ENCODE data around the gene LAMA3. TPM values are rescaled to one million over a fixed set of nuclear protein-coding genes. Genes with fewer than 3 reads are reported as not detected.

Gene LAMA3
- total and polyA plus RNA-seq, 4 donors = 0.26 to 3.9 (median 0.37) TPM

DNA sequence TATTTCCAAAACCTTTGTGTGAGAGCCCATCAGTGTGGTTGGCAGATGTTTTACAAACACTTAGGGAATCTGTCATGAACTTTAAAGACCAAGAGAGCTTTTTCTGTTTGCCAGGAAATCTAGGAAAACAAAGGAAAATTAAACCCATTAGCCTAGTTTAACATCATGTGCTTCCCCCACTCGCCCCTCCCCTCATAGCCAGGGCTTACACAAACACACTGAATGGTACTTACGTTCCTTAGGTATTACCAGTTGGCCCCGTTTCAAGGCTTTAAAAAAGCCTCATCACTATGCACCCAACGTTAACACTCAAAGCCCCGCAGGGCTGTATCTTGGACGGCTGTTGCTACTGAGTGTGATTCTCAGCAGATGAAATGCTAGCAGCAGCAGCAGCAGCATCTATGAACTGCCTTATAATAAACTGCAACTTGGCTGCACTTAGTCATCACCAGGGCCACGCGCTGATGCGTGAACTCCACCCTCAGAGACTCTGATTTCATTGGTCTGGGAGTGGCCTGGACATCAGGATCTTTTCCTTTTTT is 305.2 kb downstream of the LAMA3 start:
- peaks cover 0 to 10% (median 4%) of the 10 kb centered on the region in 4 donors for H3K4me1 ChIP-seq (ENCODE audit: control insufficient read depth in 4 of 4, insufficient read depth in 4 of 4, low read length in 3 of 4)
- no peak for DNase-seq (ENCODE audit: low spot score)
- 66% methylated on average over 9 of the region's 9 CpGs for WGBS
- H3K27me3 ChIP-seq (ENCODE audit: control insufficient read depth in 4 of 4, insufficient read depth in 4 of 4, low read length in 3 of 4) = no peaks in the 10 kb centered on the region
- no peaks in the 10 kb centered on the region for H3K9me3 ChIP-seq (ENCODE audit: control insufficient read depth in 4 of 4, low read length in 3 of 4)
- H3K9ac ChIP-seq (ENCODE audit: low read depth in 1 of 2, low read length in 2 of 2) = no peak overlapping the region
- TF ChIP-seq NR2F2 (IDR thresholded peaks at IDR 0.05) (no peak), GABPA (IDR thresholded peaks at IDR 0.05 in 1 of 2, conservative IDR thresholded peaks at IDR 0.05 in 1 of 2) (no peak), FOXA2 (IDR thresholded peaks at IDR 0.05) (no peak), RXRA (IDR thresholded peaks at IDR 0.05) (no peak)
- TF ChIP-seq, protein P1, sequence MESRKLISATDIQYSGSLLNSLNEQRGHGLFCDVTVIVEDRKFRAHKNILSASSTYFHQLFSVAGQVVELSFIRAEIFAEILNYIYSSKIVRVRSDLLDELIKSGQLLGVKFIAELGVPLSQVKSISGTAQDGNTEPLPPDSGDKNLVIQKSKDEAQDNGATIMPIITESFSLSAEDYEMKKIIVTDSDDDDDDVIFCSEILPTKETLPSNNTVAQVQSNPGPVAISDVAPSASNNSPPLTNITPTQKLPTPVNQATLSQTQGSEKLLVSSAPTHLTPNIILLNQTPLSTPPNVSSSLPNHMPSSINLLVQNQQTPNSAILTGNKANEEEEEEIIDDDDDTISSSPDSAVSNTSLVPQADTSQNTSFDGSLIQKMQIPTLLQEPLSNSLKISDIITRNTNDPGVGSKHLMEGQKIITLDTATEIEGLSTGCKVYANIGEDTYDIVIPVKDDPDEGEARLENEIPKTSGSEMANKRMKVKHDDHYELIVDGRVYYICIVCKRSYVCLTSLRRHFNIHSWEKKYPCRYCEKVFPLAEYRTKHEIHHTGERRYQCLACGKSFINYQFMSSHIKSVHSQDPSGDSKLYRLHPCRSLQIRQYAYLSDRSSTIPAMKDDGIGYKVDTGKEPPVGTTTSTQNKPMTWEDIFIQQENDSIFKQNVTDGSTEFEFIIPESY (IDR thresholded peaks at IDR 0.05) = no peak
- no peak overlapping the region for H3K4me3 ChIP-seq (ENCODE audit: low read depth in 1 of 3, low read length in 3 of 3)
- no peaks in the 10 kb centered on the region for H3K36me3 ChIP-seq (ENCODE audit: control insufficient read depth in 4 of 4, insufficient read depth in 3 of 4, low read depth in 1 of 4, low read length in 3 of 4)
- H3K27ac ChIP-seq (ENCODE audit: low read depth in 1 of 2, low read length in 2 of 2) = no peak overlapping the region

DNA sequence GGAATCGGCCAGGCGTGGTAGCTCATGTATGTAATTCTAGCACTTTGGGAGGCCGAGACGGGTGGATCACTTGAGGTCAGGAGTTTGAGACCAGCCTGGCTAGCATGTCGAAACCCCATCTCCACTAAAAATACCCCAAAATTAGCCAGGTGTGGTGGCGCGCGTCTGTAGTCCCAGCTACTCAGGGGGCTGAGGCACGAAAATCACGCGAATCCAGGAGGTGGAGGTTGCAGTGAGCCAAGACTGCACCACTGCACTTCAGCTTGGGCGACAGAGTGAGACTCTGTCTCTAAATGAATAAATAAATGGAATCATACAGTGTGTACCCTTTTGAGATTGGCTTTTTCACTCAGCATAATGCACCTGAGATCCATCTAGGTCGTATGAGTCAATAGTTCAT is 305.9 kb downstream of the LAMA3 start:
- Histone ChIP-seq H3K36me3 (ENCODE audit: control insufficient read depth in 4 of 4, insufficient read depth in 3 of 4, low read depth in 1 of 4, low read length in 3 of 4) (no peaks in the 10 kb centered on the region), H3K27me3 (ENCODE audit: control insufficient read depth in 4 of 4, insufficient read depth in 4 of 4, low read length in 3 of 4) (no peaks in the 10 kb centered on the region), H3K9me3 (ENCODE audit: control insufficient read depth in 4 of 4, low read length in 3 of 4) (no peaks in the 10 kb centered on the region), H3K4me1 (ENCODE audit: control insufficient read depth in 4 of 4, insufficient read depth in 4 of 4, low read length in 3 of 4) (peaks cover 0 to 12% (median 4%) of the 10 kb centered on the region in 4 donors), H3K4me3 (ENCODE audit: low read depth in 1 of 3, low read length in 3 of 3) (no peak overlapping the region), H3K9ac (ENCODE audit: low read depth in 1 of 2, low read length in 2 of 2) (no peak overlapping the region), H3K27ac (ENCODE audit: low read depth in 1 of 2, low read length in 2 of 2) (no peak overlapping the region)
- TF ChIP-seq HNF4G (IDR thresholded peaks at IDR 0.05) (no peak), FOXA1 (IDR thresholded peaks at IDR 0.05) (no peak), SP1 (IDR thresholded peaks at IDR 0.05) (no peak), RAD21 (IDR thresholded peaks at IDR 0.05) (no peak), JUND (IDR thresholded peaks at IDR 0.05) (no peak), EGR1 (IDR thresholded peaks at IDR 0.05; ENCODE audit: low read depth in 2 of 2) (no peak), RXRA (IDR thresholded peaks at IDR 0.05) (no peak), GABPA (IDR thresholded peaks at IDR 0.05 in 1 of 2, conservative IDR thresholded peaks at IDR 0.05 in 1 of 2) (no peak), HNF4A (conservative IDR thresholded peaks at IDR 0.05) (no peak), NR2F2 (IDR thresholded peaks at IDR 0.05) (no peak), YY1 (IDR thresholded peaks at IDR 0.05) (no peak), TAF1 (conservative IDR thresholded peaks at IDR 0.05) (no peak), FOXA2 (IDR thresholded peaks at IDR 0.05) (no peak)
- TF ChIP-seq, protein P2, sequence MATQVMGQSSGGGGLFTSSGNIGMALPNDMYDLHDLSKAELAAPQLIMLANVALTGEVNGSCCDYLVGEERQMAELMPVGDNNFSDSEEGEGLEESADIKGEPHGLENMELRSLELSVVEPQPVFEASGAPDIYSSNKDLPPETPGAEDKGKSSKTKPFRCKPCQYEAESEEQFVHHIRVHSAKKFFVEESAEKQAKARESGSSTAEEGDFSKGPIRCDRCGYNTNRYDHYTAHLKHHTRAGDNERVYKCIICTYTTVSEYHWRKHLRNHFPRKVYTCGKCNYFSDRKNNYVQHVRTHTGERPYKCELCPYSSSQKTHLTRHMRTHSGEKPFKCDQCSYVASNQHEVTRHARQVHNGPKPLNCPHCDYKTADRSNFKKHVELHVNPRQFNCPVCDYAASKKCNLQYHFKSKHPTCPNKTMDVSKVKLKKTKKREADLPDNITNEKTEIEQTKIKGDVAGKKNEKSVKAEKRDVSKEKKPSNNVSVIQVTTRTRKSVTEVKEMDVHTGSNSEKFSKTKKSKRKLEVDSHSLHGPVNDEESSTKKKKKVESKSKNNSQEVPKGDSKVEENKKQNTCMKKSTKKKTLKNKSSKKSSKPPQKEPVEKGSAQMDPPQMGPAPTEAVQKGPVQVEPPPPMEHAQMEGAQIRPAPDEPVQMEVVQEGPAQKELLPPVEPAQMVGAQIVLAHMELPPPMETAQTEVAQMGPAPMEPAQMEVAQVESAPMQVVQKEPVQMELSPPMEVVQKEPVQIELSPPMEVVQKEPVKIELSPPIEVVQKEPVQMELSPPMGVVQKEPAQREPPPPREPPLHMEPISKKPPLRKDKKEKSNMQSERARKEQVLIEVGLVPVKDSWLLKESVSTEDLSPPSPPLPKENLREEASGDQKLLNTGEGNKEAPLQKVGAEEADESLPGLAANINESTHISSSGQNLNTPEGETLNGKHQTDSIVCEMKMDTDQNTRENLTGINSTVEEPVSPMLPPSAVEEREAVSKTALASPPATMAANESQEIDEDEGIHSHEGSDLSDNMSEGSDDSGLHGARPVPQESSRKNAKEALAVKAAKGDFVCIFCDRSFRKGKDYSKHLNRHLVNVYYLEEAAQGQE (IDR thresholded peaks at IDR 0.05) = no peak
- TF ChIP-seq, protein P3, sequence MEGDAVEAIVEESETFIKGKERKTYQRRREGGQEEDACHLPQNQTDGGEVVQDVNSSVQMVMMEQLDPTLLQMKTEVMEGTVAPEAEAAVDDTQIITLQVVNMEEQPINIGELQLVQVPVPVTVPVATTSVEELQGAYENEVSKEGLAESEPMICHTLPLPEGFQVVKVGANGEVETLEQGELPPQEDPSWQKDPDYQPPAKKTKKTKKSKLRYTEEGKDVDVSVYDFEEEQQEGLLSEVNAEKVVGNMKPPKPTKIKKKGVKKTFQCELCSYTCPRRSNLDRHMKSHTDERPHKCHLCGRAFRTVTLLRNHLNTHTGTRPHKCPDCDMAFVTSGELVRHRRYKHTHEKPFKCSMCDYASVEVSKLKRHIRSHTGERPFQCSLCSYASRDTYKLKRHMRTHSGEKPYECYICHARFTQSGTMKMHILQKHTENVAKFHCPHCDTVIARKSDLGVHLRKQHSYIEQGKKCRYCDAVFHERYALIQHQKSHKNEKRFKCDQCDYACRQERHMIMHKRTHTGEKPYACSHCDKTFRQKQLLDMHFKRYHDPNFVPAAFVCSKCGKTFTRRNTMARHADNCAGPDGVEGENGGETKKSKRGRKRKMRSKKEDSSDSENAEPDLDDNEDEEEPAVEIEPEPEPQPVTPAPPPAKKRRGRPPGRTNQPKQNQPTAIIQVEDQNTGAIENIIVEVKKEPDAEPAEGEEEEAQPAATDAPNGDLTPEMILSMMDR (IDR thresholded peaks at IDR 0.05; ENCODE audit: low read depth, low read length, missing input control) = no peak
- TF ChIP-seq, protein P4, sequence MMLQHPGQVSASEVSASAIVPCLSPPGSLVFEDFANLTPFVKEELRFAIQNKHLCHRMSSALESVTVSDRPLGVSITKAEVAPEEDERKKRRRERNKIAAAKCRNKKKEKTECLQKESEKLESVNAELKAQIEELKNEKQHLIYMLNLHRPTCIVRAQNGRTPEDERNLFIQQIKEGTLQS (IDR thresholded peaks at IDR 0.05) = no peak
- TF ChIP-seq, protein P5, sequence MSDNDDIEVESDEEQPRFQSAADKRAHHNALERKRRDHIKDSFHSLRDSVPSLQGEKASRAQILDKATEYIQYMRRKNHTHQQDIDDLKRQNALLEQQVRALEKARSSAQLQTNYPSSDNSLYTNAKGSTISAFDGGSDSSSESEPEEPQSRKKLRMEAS (IDR thresholded peaks at IDR 0.05) = no peak
- TF ChIP-seq, protein P1 (IDR thresholded peaks at IDR 0.05) = no peak
- WGBS = 95% methylated on average over 13 of the region's 13 CpGs
- no peak for DNase-seq (ENCODE audit: low spot score)
